Melanocyte of skin (primary cell): ENCODE data around the gene SLC9B2. TPM values are rescaled to one million over a fixed set of nuclear protein-coding genes. Genes with fewer than 3 reads are reported as not detected.

Experiments
- total RNA-seq, 2 donors: library from RNA; depleted of rRNA; stranded (reverse); fragments of >200 nt; gene quantifications; 2 replicates each; pipeline ENCODE4 v1.2.3, GENCODE V29; 2012

The SLC9B2 gene
- 10 to 100 TPM; 16.5 to 25.3 TPM for total RNA-seq

GRCh38 chr4:103076747-103077347 is at the start of gene SLC9B2:
Gene SLC9B2, minus strand, starts transcription at chr4:103076761. Its CDS starts 9,211 bp downstream, at chr4:103067550.

GRCh38 chr4:103099691-103100392 is 23.3 kb upstream of the SLC9B2 start, which contains the start of gene BDH2:
Gene BDH2, minus strand, starts transcription at chr4:103099834. Its CDS starts 3,580 bp downstream, at chr4:103096254.

GRCh38 chr4:103019308-103020124 is 57.0 kb downstream of the SLC9B2 start, which contains the start of gene SLC9B1:
Gene SLC9B1, minus strand, starts transcription at chr4:103019705. Its CDS starts 27,994 bp downstream, at chr4:102991711.

Other genes with a start within 250 kb of the SLC9B2 start
- gene UBE2D3, start 249.2 kb downstream of the SLC9B2 start, total RNA-seq = 100 to 1,000 TPM; 292 to 404 TPM
- gene CISD2, start 207.8 kb downstream of the SLC9B2 start, total RNA-seq = 10 to 100 TPM; 41.0 to 52.0 TPM
- under 1 TPM; 0.67 to 0.69 TPM for gene SLC9B1, start 57.1 kb downstream of the SLC9B2 start, total RNA-seq
- gene BDH2, start 23.1 kb upstream of the SLC9B2 start, total RNA-seq = 10 to 100 TPM; 40.6 to 44.0 TPM
- 10 to 100 TPM; 13.1 to 21.6 TPM for gene CENPE, start 121.6 kb upstream of the SLC9B2 start, total RNA-seq